Lower lobe of right lung (tissue), 2 donors: Measurements from ENCODE around the gene TOMM34. TPM values are rescaled to one million over a fixed set of nuclear protein-coding genes. Genes with fewer than 3 reads are reported as not detected.

Source experiments
- ATAC-seq, 2 donors: fragments of 200-7000 bp; cut with Tn5 transposase; one replicate each; pipeline ENCODE4 v1.9.1; 2020 to 2022; ENCODE audit warnings: mild to moderate bottlenecking in 2 of 2, moderate library complexity in 2 of 2
- DNase-seq: peaks from one replicate; pipeline ENCODE4 v3.0.0-alpha.2; 2020
- H3K27ac ChIP-seq: fragments of 200-600 bp; one replicate; pipeline ENCODE4 v1.8.0; 2022
- H3K27me3 ChIP-seq: fragments of 200-600 bp; one replicate; pipeline ENCODE4 v1.8.0; 2022; ENCODE audit warnings: low read depth
- H3K36me3 ChIP-seq: fragments of 200-600 bp; one replicate; pipeline ENCODE4 v1.8.0; 2022; ENCODE audit warnings: mild to moderate bottlenecking
- H3K4me1 ChIP-seq: fragments of 200-600 bp; one replicate; pipeline ENCODE4 v1.8.0; 2022
- H3K4me3 ChIP-seq: fragments of 200-600 bp; one replicate; pipeline ENCODE4 v1.8.0; 2022; ENCODE audit warnings: mild to moderate bottlenecking
- H3K9me3 ChIP-seq: fragments of 200-600 bp; one replicate; pipeline ENCODE4 v1.8.0; 2022
- CTCF ChIP-seq: fragments of 200-600 bp; IDR thresholded peaks from one replicate; pipeline ENCODE4 v1.8.0; 2022; ENCODE audit warnings: antibody characterized with exemption, mild to moderate bottlenecking
- intact Hi-C: fragments of 100-400 bp; cut with DNase I; formaldehyde crosslinking; loops from one replicate; pipeline ENCODE4 v1.11.0; 2022
- total RNA-seq: library from RNA; stranded (reverse); fragmentation: NEBNext Ultra II Directional; extraction: Animal tissue kit (Norgen Biotek cat#: 25700); gene quantifications from one replicate; pipeline ENCODE4 v1.2.1, GENCODE V29; 2021
- donor health status: DM: no; HTN: yes; CAD: no; lungs with severe emphysema.

The TOMM34 gene
- total RNA-seq, 1 donor from 2014 or later = 12.8 TPM

GRCh38 chr20:44990957-44991356 is 30.8 kb upstream of the TOMM34 start:
- Histone ChIP-seq H3K27me3 (no peaks in the 10 kb centered on the region), H3K4me1 (peaks cover 40% of the 10 kb centered on the region), H3K36me3 (peaks cover 33% of the 10 kb centered on the region), H3K27ac (peak overlapping the region; percentile 51), H3K4me3 (peak overlapping the region; percentile 30), H3K9me3 (no peaks in the 10 kb centered on the region)
- intact Hi-C loops = no loop called here
- ATAC-seq (no peak), DNase-seq (no peak)
- no peak for TF ChIP-seq CTCF

- Histone ChIP-seq H3K27me3 (no peaks in the 10 kb centered on the region), H3K4me1 (peaks cover 40% of the 10 kb centered on the region), H3K9me3 (no peaks in the 10 kb centered on the region), H3K27ac (peak overlapping the region; percentile 51), H3K4me3 (peak overlapping the region; percentile 30), H3K36me3 (peaks cover 33% of the 10 kb centered on the region)
- intact Hi-C loops = no loop called here
- no peak for TF ChIP-seq CTCF
- ATAC-seq (peak; percentile 51 to 53), DNase-seq (no peak)
Measured at GRCh38 chr20:44990425-44990824, 30.2 kb upstream of the TOMM34 start.

- peaks cover 35% of the 10 kb centered on the region for H3K4me1 ChIP-seq
- H3K27me3 ChIP-seq = no peaks in the 10 kb centered on the region
- no peak overlapping the region for H3K27ac ChIP-seq
- H3K36me3 ChIP-seq = peaks cover 45% of the 10 kb centered on the region
- H3K4me3 ChIP-seq = no peak overlapping the region
- intact Hi-C loops = no loop called here
- TF ChIP-seq CTCF = no peak
- no peak for DNase-seq
- H3K9me3 ChIP-seq = no peaks in the 10 kb centered on the region
- ATAC-seq = no peak
Measured at GRCh38 chr20:44988631-44989171, 28.5 kb upstream of the TOMM34 start.

- intact Hi-C loops = no loop called here
- DNase-seq = no peak
- no peaks in the 10 kb centered on the region for H3K27me3 ChIP-seq
- TF ChIP-seq CTCF = no peak
- ATAC-seq = no peak
- no peaks in the 10 kb centered on the region for H3K9me3 ChIP-seq
- H3K27ac ChIP-seq = no peak overlapping the region
- H3K36me3 ChIP-seq = peaks cover 96% of the 10 kb centered on the region
- peaks cover 23% of the 10 kb centered on the region for H3K4me1 ChIP-seq
- no peak overlapping the region for H3K4me3 ChIP-seq
Measured at GRCh38 chr20:44983093-44983674, 23.0 kb upstream of the TOMM34 start.

- Histone ChIP-seq H3K4me1 (peaks cover 28% of the 10 kb centered on the region), H3K9me3 (no peaks in the 10 kb centered on the region), H3K27me3 (no peaks in the 10 kb centered on the region), H3K36me3 (peaks cover 92% of the 10 kb centered on the region), H3K4me3 (no peak overlapping the region), H3K27ac (no peak overlapping the region)
- intact Hi-C loops = no loop called here
- TF ChIP-seq CTCF = no peak
- ATAC-seq = no peak
- DNase-seq = no peak
Measured at GRCh38 chr20:44981736-44982406, 21.7 kb upstream of the TOMM34 start.
